HUES64 (cell line): ENCODE results near the gene HLA-DOA.

ENCODE experiments used
- H3K27ac ChIP-seq: 2 replicates; pipeline ENCODE4 v1.7.0; 2013; ENCODE audit warnings: low read depth, low read length, inconsistent platforms
- H3K27me3 ChIP-seq: 2 replicates; pipeline ENCODE4 v1.6.1; 2013; ENCODE audit warnings: mild to moderate bottlenecking, low read length; ENCODE audit not compliant: insufficient read depth
- H3K36me3 ChIP-seq: 2 replicates; pipeline ENCODE4 v1.6.1; 2013; ENCODE audit warnings: mild to moderate bottlenecking, low read length; ENCODE audit not compliant: insufficient read depth
- H3K4me1 ChIP-seq: 2 replicates; pipeline ENCODE4 v1.6.1; 2013; ENCODE audit warnings: mild to moderate bottlenecking, low read length, moderate library complexity; ENCODE audit not compliant: insufficient read depth
- H3K4me3 ChIP-seq: 2 replicates; pipeline ENCODE4 v1.5.1; 2013; ENCODE audit warnings: mild to moderate bottlenecking, low read length, moderate library complexity
- H3K9ac ChIP-seq: 2 replicates; pipeline ENCODE4 v1.6.1; 2013; ENCODE audit warnings: mild to moderate bottlenecking, low read depth, low read length
- H3K9me3 ChIP-seq: 2 replicates; pipeline ENCODE4 v1.6.1; 2013; ENCODE audit warnings: low read depth, low read length; ENCODE audit not compliant: insufficient read depth
- WGBS: fragments of 150-250, 120-280 bp; methylation state at CpG from one replicate; pipeline ENCODE4 v1.1.7; 2013; ENCODE audit warnings: missing lambda C conversion rate; 5-methylcytosine and 5-hydroxymethylcytosine counted together

The HLA-DOA gene

DNA sequence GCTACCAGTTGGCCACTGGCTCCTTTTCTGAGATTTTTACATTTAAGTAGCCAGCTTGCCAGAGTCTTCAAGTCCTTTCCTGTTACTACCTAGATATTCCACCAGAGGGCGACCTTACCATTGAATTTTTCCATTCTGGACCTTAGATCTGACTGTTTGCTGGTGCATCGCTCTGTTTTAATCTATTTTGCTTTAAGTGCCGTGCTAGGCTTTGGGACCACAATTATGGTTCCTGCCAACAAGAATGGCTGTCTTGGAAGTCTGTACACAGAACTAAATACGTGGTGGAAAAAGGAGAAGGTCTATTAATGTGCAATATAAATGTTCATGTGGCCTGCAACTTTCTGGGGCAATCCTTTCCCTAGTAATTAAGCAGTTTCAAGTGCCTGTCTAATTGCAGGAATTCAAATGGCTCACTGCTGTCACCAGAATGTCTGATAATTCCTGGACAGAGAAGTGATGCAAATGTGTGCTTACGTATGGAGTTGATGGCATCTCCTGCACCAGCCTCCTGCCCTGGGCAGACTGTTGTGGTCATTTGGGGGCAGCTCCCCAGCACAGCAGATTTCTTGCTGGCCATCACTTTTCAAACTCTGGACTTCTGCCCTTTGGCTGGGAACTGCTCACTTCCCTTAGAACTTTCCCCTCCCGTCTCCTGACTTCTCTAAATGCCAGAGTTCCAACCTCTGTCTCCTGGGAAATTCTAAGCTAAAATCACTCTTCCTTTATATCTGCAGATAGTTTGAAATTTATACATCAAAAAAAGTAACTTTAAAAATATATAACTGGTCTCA, 5.6 kb upstream of the HLA-DOA start:
- Histone ChIP-seq H3K4me1 (peaks cover 7% of the 10 kb centered on the region; the same call in 1 of the 2 replicates), H3K9ac (no peak overlapping the region), H3K36me3 (no peaks in the 10 kb centered on the region), H3K9me3 (no peaks in the 10 kb centered on the region), H3K4me3 (no peak overlapping the region), H3K27ac (no peak overlapping the region), H3K27me3 (no peaks in the 10 kb centered on the region)
- 35% methylated on average over 6 of the region's 6 CpGs for WGBS

DNA sequence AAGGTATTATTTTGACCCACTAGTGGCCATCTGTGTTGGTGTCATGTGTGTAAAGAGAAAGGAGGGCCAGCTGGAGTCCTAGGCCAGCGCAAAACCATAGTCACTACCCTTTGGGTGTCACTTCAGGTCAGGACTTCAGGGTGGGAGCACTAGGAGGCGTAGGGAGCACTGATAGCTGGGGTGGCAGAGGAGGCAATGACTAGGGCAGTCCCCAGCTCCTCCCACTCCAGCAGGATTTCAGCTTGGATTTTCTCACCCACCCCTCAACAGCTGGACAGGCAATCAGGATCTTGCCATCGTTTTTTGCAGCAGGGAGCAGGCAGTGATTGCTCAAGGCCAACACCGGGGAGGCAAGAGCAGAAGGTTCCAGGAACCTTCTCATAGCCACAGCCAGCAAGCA, 4.2 kb upstream of the HLA-DOA start:
- Histone ChIP-seq H3K9ac (no peak overlapping the region), H3K27me3 (no peaks in the 10 kb centered on the region), H3K9me3 (no peaks in the 10 kb centered on the region), H3K36me3 (no peaks in the 10 kb centered on the region), H3K27ac (no peak overlapping the region), H3K4me3 (no peak overlapping the region), H3K4me1 (peaks cover 11% of the 10 kb centered on the region; the same call in 1 of the 2 replicates)
- 84% methylated on average over 4 of the region's 4 CpGs for WGBS

GRCh38 chr6:33010356-33010755, 965 bp upstream of the HLA-DOA start:
- Histone ChIP-seq H3K9ac (no peak overlapping the region), H3K4me1 (peaks cover 11% of the 10 kb centered on the region; the same call in 1 of the 2 replicates), H3K27me3 (no peaks in the 10 kb centered on the region), H3K27ac (no peak overlapping the region), H3K4me3 (peak overlapping the region; percentile 68), H3K9me3 (no peaks in the 10 kb centered on the region), H3K36me3 (no peaks in the 10 kb centered on the region)
- WGBS, result 58% methylated on average over 7 of the region's 7 CpGs

GRCh38 chr6:33007831-33008400, 1.5 kb downstream of the HLA-DOA start:
- Histone ChIP-seq H3K4me3 (no peak overlapping the region), H3K36me3 (no peaks in the 10 kb centered on the region), H3K9ac (no peak overlapping the region), H3K9me3 (no peaks in the 10 kb centered on the region), H3K27me3 (no peaks in the 10 kb centered on the region), H3K4me1 (peaks cover 11% of the 10 kb centered on the region; the same call in 1 of the 2 replicates), H3K27ac (no peak overlapping the region)
- 94% methylated on average over 26 of the region's 26 CpGs for WGBS

GRCh38 chr6:33004940-33005339, 4.5 kb downstream of the HLA-DOA start:
- 88% methylated on average over 6 of the region's 6 CpGs for whole genome bisulfite sequencing
- Histone ChIP-seq H3K4me1 (0 out of 2 replicates have a peak, but pooled peaks cover 3% of the 10 kb centered on the region), H3K27me3 (no peaks in the 10 kb centered on the region), H3K36me3 (no peaks in the 10 kb centered on the region), H3K4me3 (no peak overlapping the region), H3K9ac (no peak overlapping the region), H3K9me3 (no peaks in the 10 kb centered on the region), H3K27ac (no peak overlapping the region)

DNA sequence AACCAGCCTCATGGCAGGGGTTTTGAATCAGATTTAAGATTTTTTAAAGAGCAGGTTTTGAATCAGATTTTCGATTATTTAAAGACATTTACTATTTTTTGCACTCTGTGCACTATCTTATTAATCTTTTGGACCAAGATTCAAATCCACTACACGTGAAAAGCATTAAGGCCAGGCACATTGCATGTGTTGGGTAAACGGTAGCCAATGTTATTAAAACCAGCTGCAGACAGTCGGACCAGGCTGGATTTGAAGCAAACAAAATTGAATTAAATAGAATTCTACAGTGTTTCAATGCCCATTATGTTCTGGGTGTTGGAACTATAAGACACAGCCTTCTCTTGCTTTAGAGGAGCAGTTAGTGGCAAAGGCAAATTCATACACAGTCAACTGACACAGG, 7.7 kb downstream of the HLA-DOA start:
- no peaks in the 10 kb centered on the region for H3K36me3 ChIP-seq
- no peak overlapping the region for H3K4me3 ChIP-seq
- no peak overlapping the region for H3K9ac ChIP-seq
- 67% methylated on average over 4 of the region's 4 CpGs for WGBS
- H3K27me3 ChIP-seq, result peaks cover 3% of the 10 kb centered on the region; the same call in 1 of the 2 replicates
- no peaks in the 10 kb centered on the region for H3K4me1 ChIP-seq
- no peaks in the 10 kb centered on the region for H3K9me3 ChIP-seq
- H3K27ac ChIP-seq, result no peak overlapping the region

- Histone ChIP-seq H3K27me3 (peaks cover 3% of the 10 kb centered on the region; the same call in 1 of the 2 replicates), H3K27ac (no peak overlapping the region), H3K9ac (no peak overlapping the region), H3K4me3 (no peak overlapping the region), H3K36me3 (no peaks in the 10 kb centered on the region), H3K9me3 (no peaks in the 10 kb centered on the region), H3K4me1 (no peaks in the 10 kb centered on the region)
- 30% methylated on average over 8 of the region's 8 CpGs for WGBS
Observed at GRCh38 chr6:33000055-33000454, 9.3 kb downstream of the HLA-DOA start.

GRCh38 chr6:32995448-32995847, 13.9 kb downstream of the HLA-DOA start:
- 52% methylated on average over 2 of the region's 2 CpGs for WGBS
- H3K4me3 ChIP-seq, result no peak overlapping the region
- H3K4me1 ChIP-seq, result no peaks in the 10 kb centered on the region
- H3K9ac ChIP-seq, result no peak overlapping the region
- no peaks in the 10 kb centered on the region for H3K9me3 ChIP-seq
- peaks cover 3% of the 10 kb centered on the region; the same call in 1 of the 2 replicates for H3K27me3 ChIP-seq
- no peaks in the 10 kb centered on the region for H3K36me3 ChIP-seq
- no peak overlapping the region for H3K27ac ChIP-seq

DNA sequence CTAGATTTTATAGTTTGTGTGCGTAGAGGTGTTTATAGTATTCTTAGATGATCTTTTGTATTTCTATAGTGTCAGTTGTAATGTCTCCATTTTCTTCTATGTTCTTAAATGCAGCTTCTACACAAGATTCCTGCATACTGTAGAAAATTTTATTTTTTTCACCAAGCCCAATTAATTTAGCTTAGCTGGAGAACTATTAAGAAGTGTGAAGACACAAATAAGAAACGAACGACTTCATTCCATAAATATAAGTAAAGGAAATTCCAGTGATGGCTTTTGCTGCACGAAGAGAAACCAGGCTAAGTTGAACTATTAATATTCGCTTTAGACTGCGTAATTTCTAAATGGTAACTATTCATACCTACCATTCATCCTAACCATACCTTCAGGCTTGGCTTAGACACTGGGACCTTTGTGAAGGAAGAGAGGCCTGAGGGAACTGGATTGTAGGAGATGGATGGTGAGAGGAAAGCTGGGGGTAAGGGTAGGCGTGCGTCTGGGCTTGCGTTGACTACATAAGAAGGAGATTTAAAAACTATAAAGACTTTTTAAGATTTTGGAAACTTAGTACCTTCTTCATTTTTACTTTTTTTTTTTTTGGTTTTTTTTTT, 15.9 kb downstream of the HLA-DOA start:
- H3K36me3 ChIP-seq, result no peaks in the 10 kb centered on the region
- peaks cover 3% of the 10 kb centered on the region; the same call in 1 of the 2 replicates for H3K27me3 ChIP-seq
- no peaks in the 10 kb centered on the region for H3K9me3 ChIP-seq
- H3K4me1 ChIP-seq, result no peaks in the 10 kb centered on the region
- H3K27ac ChIP-seq, result no peak overlapping the region
- H3K9ac ChIP-seq, result no peak overlapping the region
- H3K4me3 ChIP-seq, result no peak overlapping the region
- WGBS, result 93% methylated on average over 8 of the region's 9 CpGs

- Histone ChIP-seq H3K27ac (no peak overlapping the region), H3K9me3 (no peaks in the 10 kb centered on the region), H3K9ac (no peak overlapping the region), H3K4me1 (no peaks in the 10 kb centered on the region; the same call in 1 of the 2 replicates), H3K36me3 (no peaks in the 10 kb centered on the region), H3K4me3 (no peak overlapping the region), H3K27me3 (peaks cover 3% of the 10 kb centered on the region; the same call in 1 of the 2 replicates)
- 84% methylated on average over 4 of the region's 4 CpGs for WGBS
Observed at GRCh38 chr6:32991972-32992371, 17.4 kb downstream of the HLA-DOA start.

GRCh38 chr6:32989368-32989767, 20.0 kb downstream of the HLA-DOA start:
- H3K9me3 ChIP-seq, result no peaks in the 10 kb centered on the region
- no peak overlapping the region for H3K9ac ChIP-seq
- H3K27me3 ChIP-seq, result no peaks in the 10 kb centered on the region; the same call in 1 of the 2 replicates
- no peak overlapping the region for H3K27ac ChIP-seq
- no peak overlapping the region for H3K4me3 ChIP-seq
- WGBS, result 100% methylated on average over 1 of the region's 1 CpG
- H3K36me3 ChIP-seq, result no peaks in the 10 kb centered on the region
- no peaks in the 10 kb centered on the region; the same call in 1 of the 2 replicates for H3K4me1 ChIP-seq
